SU-DHL-6 (cell line): ENCODE measurements around the gene RASGRF1.

Experiments
- H2AFZ ChIP-seq: fragments of 200-600 bp; sonication (generic); 2 replicates; pipeline ENCODE4 v1.6.1; 2014; ENCODE audit warnings: low read depth, mild to moderate bottlenecking, moderate library complexity, mixed read lengths, antibody characterized with exemption, low read length; ENCODE audit not compliant: severe bottlenecking
- H3F3A ChIP-seq: fragments of 200-600 bp; shearing (Covaris generic); 2 replicates; pipeline ENCODE4 v1.6.0; 2016; ENCODE audit warnings: antibody characterized with exemption, mild to moderate bottlenecking; ENCODE audit not compliant: insufficient read depth
- H3K27ac ChIP-seq: fragments of 200-600 bp; sonication (generic); 2 replicates; pipeline ENCODE4 v1.5.1; 2016; ENCODE audit warnings: low read depth, mild to moderate bottlenecking, low read length, moderate library complexity, mixed read lengths
- H3K27me3 ChIP-seq: fragments of 200-600 bp; sonication (generic), shearing (Covaris generic); 2 replicates; pipeline ENCODE4 v1.6.0; 2014; ENCODE audit warnings: mild to moderate bottlenecking, low read length
- H3K36me3 ChIP-seq: fragments of 200-600 bp; sonication (generic); 2 replicates; pipeline ENCODE4 v1.6.1; 2014; ENCODE audit warnings: mild to moderate bottlenecking, low read length, mixed read lengths
- H3K4me2 ChIP-seq: fragments of 300-600, 200-600 bp; shearing (Covaris generic), sonication (generic); 2 replicates; pipeline ENCODE4 v1.6.0; 2014; ENCODE audit warnings: low read length, low read depth, mild to moderate bottlenecking; ENCODE audit not compliant: poor library complexity, severe bottlenecking
- H3K4me3 ChIP-seq: fragments of 200-600 bp; sonication (generic); 2 replicates; pipeline ENCODE4 v1.5.1; 2014; ENCODE audit warnings: antibody characterized with exemption, low read length, mild to moderate bottlenecking, mixed read lengths; ENCODE audit not compliant: insufficient read depth, poor library complexity, severe bottlenecking
- H3K79me2 ChIP-seq: fragments of 200-600 bp; sonication (generic); 2 replicates; pipeline ENCODE4 v1.6.1; 2014; ENCODE audit warnings: mild to moderate bottlenecking, low read length, moderate library complexity; ENCODE audit not compliant: insufficient read depth
- H3K9ac ChIP-seq: fragments of 200-600 bp; sonication (generic); 2 replicates; pipeline ENCODE4 v1.7.0; 2014; ENCODE audit warnings: mild to moderate bottlenecking, low read length
- H3K9me2 ChIP-seq: fragments of 200-600 bp; sonication (generic); replicated peaks from 2 replicates; pipeline ENCODE4 v1.6.1; 2014; ENCODE audit warnings: low read length; ENCODE audit not compliant: insufficient read depth
- H3K9me3 ChIP-seq: fragments of 200-600 bp; sonication (generic); 2 replicates; pipeline ENCODE4 v1.6.1; 2014; ENCODE audit warnings: low read length, mixed read lengths; ENCODE audit not compliant: insufficient read depth
- H4K20me1 ChIP-seq: fragments of 200-600 bp; sonication (generic); 2 replicates; pipeline ENCODE4 v1.6.1; 2014; ENCODE audit warnings: low read depth, mild to moderate bottlenecking, antibody characterized with exemption, low read length, moderate library complexity, mixed read lengths
- CTCF ChIP-seq: fragments of 200-600 bp; sonication (generic); IDR thresholded peaks from one replicate; pipeline ENCODE4 v1.5.1; 2017; ENCODE audit warnings: antibody characterized with exemption, mild to moderate bottlenecking, low read length, moderate library complexity; ENCODE audit not compliant: insufficient read depth, poor library complexity, severe bottlenecking
- EZH2phosphoT487 ChIP-seq: fragments of 200-600 bp; sonication (generic), shearing (Covaris generic); conservative IDR thresholded peaks from 2 replicates; pipeline ENCODE4 v1.6.1; 2018; ENCODE audit warnings: mild to moderate bottlenecking, antibody characterized with exemption, low read length, moderate library complexity, mixed read lengths

RASGRF1 gene

GRCh38 chr15:79004336-79004735 is 86.2 kb downstream of the RASGRF1 start:
- Histone ChIP-seq H3K4me2 (peak overlapping the region; percentile 33), H3K9me2 (no peaks in the 10 kb centered on the region), H3K36me3 (no peaks in the 10 kb centered on the region), H4K20me1 (no peaks in the 10 kb centered on the region), H3F3A (no peaks in the 10 kb centered on the region), H3K27me3 (no peaks in the 10 kb centered on the region), H2AFZ (peak overlapping the region; percentile 49), H3K9me3 (no peaks in the 10 kb centered on the region), H3K79me2 (no peaks in the 10 kb centered on the region), H3K9ac (no peak overlapping the region), H3K27ac (no peak overlapping the region), H3K4me3 (no peak overlapping the region)
- TF ChIP-seq EZH2phosphoT487: no peak
- no peak for TF ChIP-seq CTCF

GRCh38 chr15:79003896-79004295 is 86.7 kb downstream of the RASGRF1 start:
- no peak for TF ChIP-seq EZH2phosphoT487
- TF ChIP-seq CTCF: no peak
- Histone ChIP-seq H3F3A (no peaks in the 10 kb centered on the region), H3K27ac (no peak overlapping the region), H3K9ac (no peak overlapping the region), H3K9me3 (no peaks in the 10 kb centered on the region), H3K36me3 (no peaks in the 10 kb centered on the region), H3K4me2 (no peak overlapping the region), H3K9me2 (no peaks in the 10 kb centered on the region), H4K20me1 (no peaks in the 10 kb centered on the region), H2AFZ (peak overlapping the region; percentile 49), H3K4me3 (no peak overlapping the region), H3K79me2 (no peaks in the 10 kb centered on the region), H3K27me3 (no peaks in the 10 kb centered on the region)

- no peak overlapping the region for H3K9ac ChIP-seq
- H2AFZ ChIP-seq: no peak overlapping the region
- H3K27ac ChIP-seq: no peak overlapping the region
Observed at GRCh38 chr15:79003301-79003700, 87.3 kb downstream of the RASGRF1 start.

More at GRCh38 chr15:79003301-79003700, 87.3 kb downstream of the RASGRF1 start:
- Histone ChIP-seq H3K36me3 (no peaks in the 10 kb centered on the region), H3K4me2 (no peak overlapping the region), H4K20me1 (no peaks in the 10 kb centered on the region), H3K79me2 (no peaks in the 10 kb centered on the region), H3K4me3 (no peak overlapping the region), H3F3A (no peaks in the 10 kb centered on the region), H3K9me2 (no peaks in the 10 kb centered on the region), H3K9me3 (no peaks in the 10 kb centered on the region), H3K27me3 (no peaks in the 10 kb centered on the region)
- TF ChIP-seq EZH2phosphoT487: no peak
- TF ChIP-seq CTCF: no peak
